K562 (cell line): Measurements from ENCODE around the gene PCBP3. TPM values are rescaled to one million over a fixed set of nuclear protein-coding genes. Genes with fewer than 3 reads are reported as not detected.
A peak's percentile ranks its signal among the peaks of the same experiment; 100 is the strongest.

Source experiments
- ATAC-seq: fragments of 200-7000 bp; cut with Tn5 transposase; 3 replicates; pipeline ENCODE4 v1.9.1; 2020; ENCODE audit warnings: moderate library complexity
- BruUV-seq: library from RNA; stranded (reverse); fragments of 400-500 nt; replicated peaks from 2 replicates; lab custom pipeline; 2021; lab: Mats Ljungman, UMichigan
- CTCF ChIA-PET: fragments of 300-600 bp; formaldehyde crosslinking; extraction: SDS; loops from one replicate; lab custom pipeline; 2021; ENCODE audit warnings: low intra/inter-chr PET ratio; lab: Yijun Ruan, JAX
- POLR2A ChIA-PET: fragments of 300-600, 350-650 bp; sonication (Branson Sonifier 250); formaldehyde crosslinking; extraction: SDS; loops from one replicate; lab custom pipeline; 2021; ENCODE audit warnings: antibody characterized with exemption, inconsistent platforms; lab: Yijun Ruan, JAX
- DNase-seq, 4 experiments: peaks; one replicate each; pipeline versions ENCODE4 v3.0.0 to v3.0.0-alpha.2; 2011 to 2018; ENCODE audit warnings: low spot score in 3 of 4, mixed read lengths in 3 of 4; ENCODE audit errors: extremely low read depth in 1 of 4
- FAIRE-seq: peaks from 2 replicates; lab custom pipeline; 2011; peaks lifted over from hg19 to GRCh38; lab: Jason Lieb, UNC
- H2AFZ ChIP-seq: 2 replicates; pipeline ENCODE4 v1.6.0; 2011; ENCODE audit warnings: low read depth, low read length, control low read depth, inconsistent platforms
- H3K27ac ChIP-seq: fragments of 200-600 bp; 3 replicates; pipeline ENCODE4 v1.8.0; 2011; ENCODE audit warnings: low read depth, mild to moderate bottlenecking, control low read depth, inconsistent platforms, low read length, moderate library complexity, mixed read lengths; ENCODE audit errors: extremely low read depth
- H3K27me3 ChIP-seq, 2 experiments: fragments of 300-600 bp in 1 of 2; 2 replicates in 1 of 2; 3 replicates in 1 of 2; pipeline versions ENCODE4 v1.6.0 to v1.8.0; 2011; ENCODE audit warnings: inconsistent platforms in 2 of 2, low read length in 2 of 2, mild to moderate bottlenecking in 1 of 2, mixed read lengths in 1 of 2, moderate library complexity in 1 of 2; ENCODE audit not compliant: control insufficient read depth in 2 of 2, insufficient read depth in 2 of 2
- H3K36me3 ChIP-seq: fragments of 300-600 bp; 3 replicates; pipeline ENCODE4 v1.8.0; 2011; ENCODE audit warnings: mild to moderate bottlenecking, low read length, inconsistent platforms; ENCODE audit not compliant: control insufficient read depth, insufficient read depth
- H3K4me1 ChIP-seq, 2 experiments: fragments of 200-600 bp in 1 of 2; replicated peaks in 1 of 2; 2 replicates in 1 of 2; 3 replicates in 1 of 2; pipeline versions ENCODE4 v1.5.1 to v1.8.0; 2011; ENCODE audit warnings: inconsistent platforms in 2 of 2, low read length in 2 of 2, mild to moderate bottlenecking in 1 of 2, mixed read lengths in 1 of 2, moderate library complexity in 1 of 2; ENCODE audit not compliant: control insufficient read depth in 2 of 2, insufficient read depth in 2 of 2
- H3K4me2 ChIP-seq: 2 replicates; pipeline ENCODE4 v1.6.1; 2011; ENCODE audit warnings: low read length, control low read depth, inconsistent platforms, mixed read lengths; ENCODE audit not compliant: insufficient read depth
- H3K4me3 ChIP-seq: fragments of 200-600 bp; sonication (generic), shearing (Covaris generic); 2 replicates; pipeline ENCODE4 v1.5.1; 2016; ENCODE audit warnings: control low read depth, inconsistent platforms
- H3K79me2 ChIP-seq: fragments of 200-600 bp; 3 replicates; pipeline ENCODE4 v1.8.0; 2011; ENCODE audit warnings: low read length, inconsistent platforms; ENCODE audit not compliant: control insufficient read depth, insufficient read depth
- H3K9ac ChIP-seq, 2 experiments: 2 replicates each; pipeline versions ENCODE4 v1.6.0 to v1.6.1; 2011; ENCODE audit warnings: low read depth in 2 of 2, low read length in 2 of 2, control low read depth in 1 of 2, inconsistent platforms in 1 of 2, mild to moderate bottlenecking in 1 of 2, mixed read lengths in 1 of 2; ENCODE audit not compliant: insufficient read depth in 1 of 2
- H3K9me1 ChIP-seq: one replicate; pipeline ENCODE4 v1.6.0; 2011; ENCODE audit warnings: inconsistent platforms, mild to moderate bottlenecking, low read length, moderate library complexity; ENCODE audit not compliant: control insufficient read depth, insufficient read depth
- H3K9me3 ChIP-seq: replicated peaks from 2 replicates; pipeline ENCODE4 v1.5.1; 2011; ENCODE audit warnings: low read depth, low read length, inconsistent platforms; ENCODE audit not compliant: control insufficient read depth, insufficient read depth
- H4K20me1 ChIP-seq: replicated peaks from 2 replicates; pipeline ENCODE4 v1.6.1; 2011; ENCODE audit warnings: low read length, inconsistent platforms, mixed read lengths; ENCODE audit not compliant: control insufficient read depth, insufficient read depth
- DEAF1 ChIP-seq: fragments of 450-650 bp; formaldehyde crosslinking; IDR thresholded peaks from 2 replicates; pipeline ENCODE4 v1.4.0; 2020; ENCODE audit warnings: mild to moderate bottlenecking, moderate library complexity
- GTF2B ChIP-seq: IDR thresholded peaks from 2 replicates; pipeline ENCODE4 v1.6.1; 2011; ENCODE audit not compliant: insufficient read length; ENCODE audit errors: extremely low read depth
- LARP7 ChIP-seq: fragments of 450-650 bp; IDR thresholded peaks from 2 replicates; pipeline ENCODE4 v1.6.1; 2016
- MAX ChIP-seq: sonication (generic); formaldehyde crosslinking; IDR thresholded peaks from 2 replicates; pipeline ENCODE4 v1.9.0; 2022; ENCODE audit warnings: mild to moderate bottlenecking, missing genetic modification reagents
- RB1 ChIP-seq: fragments of 450-650 bp; IDR thresholded peaks from 2 replicates; pipeline ENCODE4 v1.6.1; 2017; ENCODE audit warnings: low read depth, mild to moderate bottlenecking
- ZBTB40 ChIP-seq, 2 experiments: fragments of 450-650 bp in 1 of 2; sonication (generic) in 1 of 2; formaldehyde crosslinking in 1 of 2; IDR thresholded peaks; 2 replicates each; pipeline versions ENCODE4 v1.7.1 to v1.9.0; 2016 to 2022; ENCODE audit warnings: inconsistent platforms in 1 of 2, mild to moderate bottlenecking in 1 of 2, missing genetic modification reagents in 1 of 2
- ZNF282 ChIP-seq: sonication (generic); formaldehyde crosslinking; IDR thresholded peaks from 2 replicates; pipeline ENCODE4 v1.8.1; 2023; ENCODE audit warnings: missing genetic modification reagents
- WGBS: fragments of 100-300 bp; shearing (Covaris generic); methylation state at CpG from one replicate; pipeline ENCODE4 v1.1.6; 2016; ENCODE audit warnings: low coverage, mixed read lengths; ENCODE audit not compliant: insufficient coverage; ENCODE audit errors: missing lambda C conversion rate; 5-methylcytosine and 5-hydroxymethylcytosine counted together
- in situ Hi-C: fragments of 300-500 bp; cut with MboI; formaldehyde crosslinking; loops from 4 replicates; pipeline ENCODE4 v1.15.0; 2018; ENCODE audit warnings: inconsistent platforms, mixed read lengths
- intact Hi-C: fragments of 100-400 bp; cut with micrococcal nuclease; formaldehyde crosslinking; loops from 2 replicates; pipeline ENCODE4 v1.14.2; 2022
- polyA plus RNA-seq, 8 experiments: library from polyadenylated mRNA; depleted of rRNA in 4 of 8; stranded (reverse) in 5 of 8; unstranded in 3 of 8; fragments of >200 nt; fragmentation: Nextera tagmentation in 2 of 8; fragmentation: Illumina TruSeq in 1 of 8; extraction: Ambion mirVana in 2 of 8; extraction: Trizol in 1 of 8; gene quantifications; 2 replicates each; pipeline versions ENCODE4 v1.2.1 to v1.2.3, GENCODE V29; 2011 to 2014; ENCODE audit warnings: inconsistent platforms in 1 of 8, missing spikeins in 1 of 8
- total RNA-seq, 7 experiments: library from RNA; depleted of rRNA in 6 of 7; stranded (reverse); fragments of >200 nt in 6 of 7; fragmentation: Illumina TruSeq in 2 of 7; extraction: Trizol in 2 of 7; gene quantifications; 2 replicates each; pipeline versions ENCODE4 v1.2.1 to v1.2.3, GENCODE V29; 2011 to 2021; ENCODE audit warnings: low replicate concordance in 1 of 7

PCBP3 gene
- total and polyA plus RNA-seq, 9 of the 15 experiments (the other 6 are each of a cell fraction or from before 2014, with no cell fraction given): 0.18 TPM; not detected in 8

- DNase-seq (peak; percentile 68 to 83 (median 82)), ATAC-seq (peak; percentile 90), FAIRE-seq (peak; percentile 67)
- H3K9me1 ChIP-seq: no peaks in the 10 kb centered on the region
- peak overlapping the region in 1 of 2 experiments; percentile 81; a peak in 2 of 4 replicates for H3K9ac ChIP-seq
- no peaks in the 10 kb centered on the region for H3K9me3 ChIP-seq
- H2AFZ ChIP-seq: no peak overlapping the region
- H3K4me2 ChIP-seq: no peak overlapping the region
- CTCF ChIA-PET: interaction anchor here (0.6 kb wide), 2 partner anchors 307 to 449 kb away, joined by 3 read pairs; no protein-coding TSS in a partner anchor
- 6% methylated on average over 22 of the region's 25 CpGs for WGBS
- POLR2A ChIA-PET: interaction anchor here (0.7 kb wide), 1 partner anchor 233 kb away, joined by 3 read pairs; no protein-coding TSS in a partner anchor
- in situ Hi-C loops (no loop called here), intact Hi-C loops (loop anchor here (5.0 to 10.0 kb wide), 3 partner anchors 74 to 171 kb away; partner anchors contain the start of gene COL6A2)
- H3K36me3 ChIP-seq: no peaks in the 10 kb centered on the region
- H3K27ac ChIP-seq: no peak overlapping the region
- peaks cover 6% of the 10 kb centered on the region; the same call in 1 of the 2 replicates for H4K20me1 ChIP-seq
- no peak overlapping the region for H3K4me3 ChIP-seq
- peaks cover 35 to 53% of the 10 kb centered on the region in 2 experiments for H3K27me3 ChIP-seq
- peaks cover 0 to 52% of the 10 kb centered on the region in 2 experiments; a peak in 4 of 5 replicates for H3K4me1 ChIP-seq
- no peaks in the 10 kb centered on the region for H3K79me2 ChIP-seq
- no TSS peak for BruUV-seq
- TF ChIP-seq GTF2B (no peak), DEAF1 (CRISPR knock-in tag) (peak; percentile 56), MAX (CRISPR knock-in tag) (no peak), ZNF282 (CRISPR knock-in tag) (no peak), LARP7 (no peak), ZBTB40 (IDR thresholded peaks at IDR 0.05) (no peak), ZBTB40 (CRISPR knock-in tag; IDR thresholded peaks at IDR 0.05) (no peak), RB1 (peak; percentile 58)
These were observed 327.4 kb downstream of the PCBP3 start for GRCh38 chr21:45970674-45971615.
